ENCODE results near the gene PRRG1. TPM values are rescaled to one million over a fixed set of nuclear protein-coding genes. Genes with fewer than 3 reads are reported as not detected.
"Not testable (repeated sequence)": the region's sequence is repeated elsewhere in the genome, so short reads cannot be mapped to it uniquely, and the experiment has no call there.

PRRG1 gene
- total RNA-seq, 1 donor from 2014 or later = not detected

DNA sequence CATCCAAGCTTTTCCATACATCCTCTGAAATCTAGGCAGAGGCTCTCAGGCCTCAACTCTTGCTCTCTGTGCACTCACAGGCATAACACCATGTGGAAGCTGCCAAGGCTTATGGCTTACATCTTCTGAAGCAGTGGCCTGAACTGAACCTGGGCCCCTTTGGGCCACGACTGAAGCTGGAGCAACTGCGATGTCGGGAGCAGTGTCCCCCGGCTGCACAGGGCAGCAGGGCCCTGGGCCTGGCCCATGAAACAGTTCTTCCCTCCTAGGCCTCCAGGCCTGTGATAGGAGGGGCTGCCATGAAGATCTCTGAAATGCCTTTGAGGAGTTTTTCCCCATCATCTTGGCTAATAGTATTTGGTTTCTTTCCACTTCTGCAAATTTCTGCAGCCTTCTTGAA lies 39.2 kb downstream of the PRRG1 start:
- Mint-ChIP-seq H3K27me3 (ENCODE audit: low read depth) (no peaks in the 10 kb centered on the region), H3K4me3 (ENCODE audit: low read depth) (no peak overlapping the region), H3K36me3 (ENCODE audit: low read depth) (no peaks in the 10 kb centered on the region), H3K9me3 (no peaks in the 10 kb centered on the region), H3K27ac (no peak overlapping the region), H3K4me1 (ENCODE audit: low read depth) (no peaks in the 10 kb centered on the region)
- intact Hi-C loops (cut with micrococcal nuclease) = no loop called here
- no peak for DNase-seq (ENCODE audit: low spot score)

GRCh38 chrX:37405956-37406355 lies 56.8 kb downstream of the PRRG1 start:
- intact Hi-C loops (cut with micrococcal nuclease) = no loop called here

GRCh38 chrX:37407736-37408135 lies 58.6 kb downstream of the PRRG1 start:
- no peak for DNase-seq (ENCODE audit: low spot score)
- Mint-ChIP-seq H3K4me3 (ENCODE audit: low read depth) (no peak overlapping the region), H3K9me3 (no peaks in the 10 kb centered on the region), H3K27me3 (ENCODE audit: low read depth) (no peaks in the 10 kb centered on the region), H3K4me1 (ENCODE audit: low read depth) (no peaks in the 10 kb centered on the region), H3K27ac (no peak overlapping the region), H3K36me3 (ENCODE audit: low read depth) (no peaks in the 10 kb centered on the region)
- intact Hi-C loops (cut with micrococcal nuclease) = no loop called here

More at GRCh38 chrX:37405956-37406355, 56.8 kb downstream of the PRRG1 start:
- H3K27ac Mint-ChIP-seq = no peak overlapping the region
- H3K9me3 Mint-ChIP-seq = no peaks in the 10 kb centered on the region
- H3K36me3 Mint-ChIP-seq (ENCODE audit: low read depth) = no peaks in the 10 kb centered on the region
- no peaks in the 10 kb centered on the region for H3K4me1 Mint-ChIP-seq (ENCODE audit: low read depth)
- no peak overlapping the region for H3K4me3 Mint-ChIP-seq (ENCODE audit: low read depth)
- no peaks in the 10 kb centered on the region for H3K27me3 Mint-ChIP-seq (ENCODE audit: low read depth)
- DNase-seq (ENCODE audit: low spot score) = no peak

DNA sequence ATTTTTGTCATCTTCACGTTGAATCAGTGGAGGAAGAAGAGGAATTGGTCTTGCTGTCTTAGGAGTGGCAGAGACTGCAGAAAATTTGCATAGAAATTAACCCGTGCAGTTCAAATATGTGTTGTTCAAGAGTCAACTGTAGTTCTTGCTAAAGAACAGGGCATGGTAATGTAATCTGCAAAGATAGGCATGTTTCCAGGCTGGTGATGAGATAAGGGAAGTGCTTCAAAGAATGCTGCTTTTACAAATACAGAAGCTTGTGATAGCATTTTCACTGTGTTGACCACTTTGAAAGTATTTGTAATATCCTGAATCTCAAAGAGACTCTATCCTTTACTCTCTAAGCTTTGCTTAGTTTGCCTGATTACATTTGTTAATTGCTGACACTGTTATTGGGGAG lies 60.1 kb downstream of the PRRG1 start:
- H3K4me1 Mint-ChIP-seq (ENCODE audit: low read depth) = no peaks in the 10 kb centered on the region
- intact Hi-C loops (cut with micrococcal nuclease) = no loop called here
- DNase-seq (ENCODE audit: low spot score) = no peak
- no peaks in the 10 kb centered on the region for H3K36me3 Mint-ChIP-seq (ENCODE audit: low read depth)
- no peaks in the 10 kb centered on the region for H3K27me3 Mint-ChIP-seq (ENCODE audit: low read depth)
- no peak overlapping the region for H3K27ac Mint-ChIP-seq
- no peak overlapping the region for H3K4me3 Mint-ChIP-seq (ENCODE audit: low read depth)
- no peaks in the 10 kb centered on the region for H3K9me3 Mint-ChIP-seq

DNA sequence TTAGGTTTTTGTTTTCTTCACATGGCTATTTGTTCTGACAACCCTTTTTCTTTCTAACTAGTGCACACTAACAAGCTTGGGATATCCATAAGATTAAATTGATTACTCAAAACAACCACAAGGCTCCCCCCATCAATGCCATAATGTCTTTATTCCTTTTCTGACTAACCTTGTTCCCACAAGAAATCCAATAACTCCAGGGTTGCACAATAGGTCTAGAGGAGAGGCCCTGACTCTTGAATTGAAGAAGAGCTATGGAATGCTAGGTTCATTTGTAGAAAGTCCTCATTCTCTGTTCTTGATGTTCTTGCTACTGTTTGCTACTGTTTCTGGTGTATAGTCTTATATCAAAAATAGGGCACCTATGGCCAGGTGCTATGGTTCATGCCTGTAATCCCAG lies 71.0 kb downstream of the PRRG1 start:
- Mint-ChIP-seq H3K36me3 (ENCODE audit: low read depth) (no peaks in the 10 kb centered on the region), H3K27ac (no peak overlapping the region), H3K9me3 (no peaks in the 10 kb centered on the region), H3K4me1 (ENCODE audit: low read depth) (no peaks in the 10 kb centered on the region), H3K4me3 (ENCODE audit: low read depth) (no peak overlapping the region), H3K27me3 (ENCODE audit: low read depth) (no peaks in the 10 kb centered on the region)
- intact Hi-C loops (cut with micrococcal nuclease) = no loop called here
- DNase-seq (ENCODE audit: low spot score) = no peak

DNA sequence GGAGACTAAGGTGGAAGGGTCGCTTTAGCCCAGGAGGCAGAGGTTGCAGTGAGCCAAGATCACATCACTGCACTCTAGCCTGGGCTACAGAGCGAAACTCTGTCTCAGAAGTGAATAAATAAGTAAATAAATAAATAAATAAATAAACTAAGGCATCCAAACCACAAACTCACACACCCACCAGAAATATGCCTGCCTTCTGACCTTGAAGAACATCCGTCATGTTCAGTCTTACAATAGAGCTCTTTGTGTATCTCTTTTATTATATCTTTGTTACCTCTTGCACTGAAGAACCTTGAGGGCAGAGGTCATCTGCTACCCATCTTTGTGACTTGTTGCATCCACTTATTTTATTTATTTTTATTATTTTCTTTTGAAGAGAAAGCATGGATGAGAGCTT lies 71.6 kb downstream of the PRRG1 start:
- no peaks in the 10 kb centered on the region for H3K9me3 Mint-ChIP-seq
- intact Hi-C loops (cut with micrococcal nuclease) = no loop called here
- H3K27ac Mint-ChIP-seq = no peak overlapping the region
- no peak overlapping the region for H3K4me3 Mint-ChIP-seq (ENCODE audit: low read depth)
- DNase-seq (ENCODE audit: low spot score) = no peak
- no peaks in the 10 kb centered on the region for H3K4me1 Mint-ChIP-seq (ENCODE audit: low read depth)
- H3K36me3 Mint-ChIP-seq (ENCODE audit: low read depth) = no peaks in the 10 kb centered on the region
- no peaks in the 10 kb centered on the region for H3K27me3 Mint-ChIP-seq (ENCODE audit: low read depth)

GRCh38 chrX:37424000-37424429 lies 74.9 kb downstream of the PRRG1 start:
- no peak for DNase-seq (ENCODE audit: low spot score)
- Mint-ChIP-seq H3K36me3 (ENCODE audit: low read depth) (no peaks in the 10 kb centered on the region), H3K4me1 (ENCODE audit: low read depth) (no peaks in the 10 kb centered on the region), H3K9me3 (no peaks in the 10 kb centered on the region), H3K4me3 (ENCODE audit: low read depth) (no peak overlapping the region), H3K27ac (no peak overlapping the region), H3K27me3 (ENCODE audit: low read depth) (no peaks in the 10 kb centered on the region)
- intact Hi-C loops (cut with micrococcal nuclease) = no loop called here

- DNase-seq (ENCODE audit: low spot score) = no peak
- intact Hi-C loops (cut with micrococcal nuclease) = no loop called here
- Mint-ChIP-seq H3K27me3 (ENCODE audit: low read depth) (no peaks in the 10 kb centered on the region), H3K27ac (no peak overlapping the region), H3K4me1 (ENCODE audit: low read depth) (no peaks in the 10 kb centered on the region), H3K36me3 (ENCODE audit: low read depth) (no peaks in the 10 kb centered on the region), H3K4me3 (ENCODE audit: low read depth) (no peak overlapping the region), H3K9me3 (no peaks in the 10 kb centered on the region)
Measured at GRCh38 chrX:37425370-37425769, 76.2 kb downstream of the PRRG1 start.

DNA sequence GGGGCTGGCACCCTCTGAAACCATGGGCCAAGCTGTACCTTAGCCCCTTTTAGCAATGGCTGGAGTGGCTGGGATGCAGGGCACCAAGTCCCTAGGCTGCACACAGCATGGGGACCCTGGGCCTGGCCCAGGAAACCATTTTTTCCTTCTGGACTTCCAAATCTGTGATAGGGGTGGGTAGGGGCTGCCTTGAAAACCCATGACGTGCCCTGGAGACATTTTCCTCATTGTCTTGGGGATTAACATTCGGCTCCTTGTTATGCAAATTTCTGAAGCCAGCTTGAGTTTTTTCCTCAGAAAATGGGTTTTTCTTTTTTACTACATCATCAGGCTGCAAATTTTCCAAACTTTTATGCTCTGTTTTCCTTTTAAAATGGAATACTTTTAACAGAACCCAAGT lies 79.8 kb downstream of the PRRG1 start:
- H3K9me3 Mint-ChIP-seq; H3K4me3 Mint-ChIP-seq (ENCODE audit: low read depth); intact Hi-C loops (cut with micrococcal nuclease); H3K36me3 Mint-ChIP-seq (ENCODE audit: low read depth); H3K27ac Mint-ChIP-seq; H3K27me3 Mint-ChIP-seq (ENCODE audit: low read depth); DNase-seq (ENCODE audit: low spot score); H3K4me1 Mint-ChIP-seq (ENCODE audit: low read depth): not testable (repeated sequence)

GRCh38 chrX:37434362-37434761 lies 85.2 kb downstream of the PRRG1 start:
- Mint-ChIP-seq H3K4me1 (ENCODE audit: low read depth) (no peaks in the 10 kb centered on the region), H3K36me3 (ENCODE audit: low read depth) (no peaks in the 10 kb centered on the region), H3K27ac (no peak overlapping the region), H3K9me3 (no peaks in the 10 kb centered on the region), H3K27me3 (ENCODE audit: low read depth) (no peaks in the 10 kb centered on the region), H3K4me3 (ENCODE audit: low read depth) (no peak overlapping the region)
- intact Hi-C loops (cut with micrococcal nuclease) = no loop called here
- no peak for DNase-seq (ENCODE audit: low spot score)

DNA sequence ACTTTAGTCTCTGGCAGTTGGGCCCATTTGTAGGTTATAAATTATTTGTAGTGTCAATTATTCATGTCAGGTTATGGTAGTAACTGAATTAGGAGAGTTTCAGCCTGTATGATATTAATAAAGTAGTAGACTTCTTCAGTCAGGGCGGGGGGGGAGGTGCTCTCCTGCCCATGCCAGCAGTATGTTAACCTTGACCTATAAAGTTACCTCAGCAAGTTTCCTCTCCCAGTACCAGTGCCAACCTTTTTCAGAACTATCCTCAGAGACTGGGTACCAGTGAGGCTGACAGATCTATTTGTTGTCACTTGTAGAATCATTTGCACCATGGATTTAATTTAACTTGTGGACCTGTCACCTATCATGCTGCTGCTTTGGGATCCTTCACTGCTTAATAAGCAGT lies 88.0 kb downstream of the PRRG1 start:
- DNase-seq (ENCODE audit: low spot score) = no peak
- H3K27ac Mint-ChIP-seq = no peak overlapping the region
- intact Hi-C loops (cut with micrococcal nuclease) = no loop called here
- no peaks in the 10 kb centered on the region for H3K9me3 Mint-ChIP-seq
- no peaks in the 10 kb centered on the region for H3K4me1 Mint-ChIP-seq (ENCODE audit: low read depth)
- H3K36me3 Mint-ChIP-seq (ENCODE audit: low read depth) = no peaks in the 10 kb centered on the region
- H3K4me3 Mint-ChIP-seq (ENCODE audit: low read depth) = no peak overlapping the region
- no peaks in the 10 kb centered on the region for H3K27me3 Mint-ChIP-seq (ENCODE audit: low read depth)

GRCh38 chrX:37441377-37441776 lies 92.2 kb downstream of the PRRG1 start:
- Mint-ChIP-seq H3K27ac (no peak overlapping the region), H3K4me3 (ENCODE audit: low read depth) (no peak overlapping the region), H3K36me3 (ENCODE audit: low read depth) (no peaks in the 10 kb centered on the region), H3K27me3 (ENCODE audit: low read depth) (no peaks in the 10 kb centered on the region), H3K4me1 (ENCODE audit: low read depth) (no peaks in the 10 kb centered on the region), H3K9me3 (no peaks in the 10 kb centered on the region)
- DNase-seq (ENCODE audit: low spot score) = no peak
- intact Hi-C loops (cut with micrococcal nuclease) = no loop called here

- no peaks in the 10 kb centered on the region for H3K9me3 Mint-ChIP-seq
- no peaks in the 10 kb centered on the region for H3K36me3 Mint-ChIP-seq (ENCODE audit: low read depth)
- no peak overlapping the region for H3K27ac Mint-ChIP-seq
- no peaks in the 10 kb centered on the region for H3K4me1 Mint-ChIP-seq (ENCODE audit: low read depth)
- intact Hi-C loops (cut with micrococcal nuclease) = no loop called here
- H3K27me3 Mint-ChIP-seq (ENCODE audit: low read depth) = no peaks in the 10 kb centered on the region
- DNase-seq (ENCODE audit: low spot score) = no peak
- no peak overlapping the region for H3K4me3 Mint-ChIP-seq (ENCODE audit: low read depth)
Measured at GRCh38 chrX:37445182-37445581, 96.0 kb downstream of the PRRG1 start.

GRCh38 chrX:37453821-37454220 lies 104.7 kb downstream of the PRRG1 start:
- Mint-ChIP-seq H3K36me3 (ENCODE audit: low read depth) (no peaks in the 10 kb centered on the region), H3K4me1 (ENCODE audit: low read depth) (no peaks in the 10 kb centered on the region), H3K27me3 (ENCODE audit: low read depth) (no peaks in the 10 kb centered on the region), H3K4me3 (ENCODE audit: low read depth) (no peak overlapping the region), H3K9me3 (no peaks in the 10 kb centered on the region), H3K27ac (no peak overlapping the region)
- intact Hi-C loops (cut with micrococcal nuclease) = no loop called here
- no peak for DNase-seq (ENCODE audit: low spot score)

Data from activated T-helper 2 cell treated with anti-CD3 and anti-CD28 coated beads, Interferon-gamma antibody, Interleukin-2, Interleukin-4, amounts not matched to agents 10 μg/mL and 5 μg/mL and 100 μg/mL, durations not matched to agents 14 hours and 24 hours and 36 hours (primary cell).